Neural cell (in vitro differentiated cells): ENCODE results near the gene COBLL1. TPM values are rescaled to one million over a fixed set of nuclear protein-coding genes. Genes with fewer than 3 reads are reported as not detected.

Experiments
- H2AFZ ChIP-seq: fragments of 200-600, 300-800 bp; sonication (generic), shearing (Covaris generic); 2 replicates; pipeline ENCODE4 v1.6.0; 2014; ENCODE audit warnings: low read depth, mild to moderate bottlenecking, antibody characterized with exemption, low read length, moderate library complexity
- H3F3A ChIP-seq: fragments of 200-600 bp; shearing (Covaris generic); 2 replicates; pipeline ENCODE4 v1.6.1; 2016; ENCODE audit warnings: mild to moderate bottlenecking, moderate library complexity, mixed read lengths, antibody characterized with exemption, low read length; ENCODE audit not compliant: insufficient read depth, poor library complexity, severe bottlenecking
- H3K27ac ChIP-seq: fragments of 200-600, 300-800 bp; sonication (generic), shearing (Covaris generic); 2 replicates; pipeline ENCODE4 v1.5.1; 2014; ENCODE audit warnings: mild to moderate bottlenecking, low read length, moderate library complexity
- H3K27me3 ChIP-seq: fragments of 300-800, 200-600 bp; sonication (generic), shearing (Covaris generic); 2 replicates; pipeline ENCODE4 v1.6.0; 2014; ENCODE audit warnings: mild to moderate bottlenecking, low read depth, low read length, moderate library complexity; ENCODE audit not compliant: insufficient read depth
- H3K36me3 ChIP-seq: fragments of 300-800, 200-600 bp; sonication (generic), shearing (Covaris generic); 2 replicates; pipeline ENCODE4 v1.5.1; 2014; ENCODE audit warnings: mild to moderate bottlenecking, antibody characterized with exemption, low read length, moderate library complexity; ENCODE audit not compliant: insufficient read depth
- H3K4me2 ChIP-seq: fragments of 300-800, 200-600 bp; sonication (generic), shearing (Covaris generic); 2 replicates; pipeline ENCODE4 v1.6.0; 2014; ENCODE audit warnings: mild to moderate bottlenecking, low read length
- H3K4me3 ChIP-seq: fragments of 300-800, 200-600 bp; sonication (generic), shearing (Covaris generic); 2 replicates; pipeline ENCODE4 v1.5.1; 2014; ENCODE audit warnings: mild to moderate bottlenecking, low read length, moderate library complexity
- H3K79me2 ChIP-seq: fragments of 200-600 bp; shearing (Covaris generic); replicated peaks from 2 replicates; pipeline ENCODE4 v1.6.0; 2014; ENCODE audit warnings: mild to moderate bottlenecking, low read length, moderate library complexity; ENCODE audit not compliant: insufficient read depth
- H3K9ac ChIP-seq: fragments of 300-800, 200-600 bp; sonication (generic), shearing (Covaris generic); 2 replicates; pipeline ENCODE4 v1.6.1; 2016; ENCODE audit warnings: mild to moderate bottlenecking, low read length, mixed read lengths
- H3K9me2 ChIP-seq: fragments of 200-600 bp; shearing (Covaris generic); 2 replicates; pipeline ENCODE4 v1.6.1; 2016; ENCODE audit warnings: mild to moderate bottlenecking, low read length, mixed read lengths; ENCODE audit not compliant: insufficient read depth
- H3K9me3 ChIP-seq: fragments of 200-600, 300-800 bp; sonication (generic), shearing (Covaris generic); 2 replicates; pipeline ENCODE4 v1.6.1; 2016; ENCODE audit warnings: mild to moderate bottlenecking, mixed run types, low read length, moderate library complexity, mixed read lengths
- H4K20me1 ChIP-seq: fragments of 200-600 bp; shearing (Covaris generic); 2 replicates; pipeline ENCODE4 v1.6.1; 2016; ENCODE audit warnings: mild to moderate bottlenecking, mixed run types; ENCODE audit not compliant: insufficient read depth
- EP300 ChIP-seq: fragments of 450-650 bp; conservative IDR thresholded peaks from 2 replicates; pipeline ENCODE4 v1.6.1; 2014; ENCODE audit warnings: antibody characterized with exemption, mild to moderate bottlenecking, moderate library complexity; ENCODE audit not compliant: poor library complexity, severe bottlenecking
- EZH2 ChIP-seq: fragments of 200-600, 300-800 bp; shearing (Covaris generic), sonication (generic); IDR thresholded peaks from 2 replicates; pipeline ENCODE4 v1.6.1; 2014; ENCODE audit warnings: antibody characterized with exemption, low read length, borderline replicate concordance, mild to moderate bottlenecking; ENCODE audit not compliant: insufficient read depth, poor library complexity, severe bottlenecking
- MXI1 ChIP-seq: fragments of 450-650 bp; conservative IDR thresholded peaks from 2 replicates; pipeline ENCODE4 v1.6.1; 2014; ENCODE audit warnings: antibody characterized with exemption, mild to moderate bottlenecking; ENCODE audit not compliant: poor library complexity, severe bottlenecking
- POLR2AphosphoS5 ChIP-seq: IDR thresholded peaks from 2 replicates; pipeline ENCODE4 v1.6.1; 2012
- RAD21 ChIP-seq: fragments of 450-650 bp; conservative IDR thresholded peaks from 2 replicates; pipeline ENCODE4 v1.6.1; 2014; ENCODE audit warnings: antibody characterized with exemption, mild to moderate bottlenecking, moderate library complexity
- SMC3 ChIP-seq: fragments of 450-650 bp; conservative IDR thresholded peaks from 2 replicates; pipeline ENCODE4 v1.6.1; 2014; ENCODE audit warnings: antibody characterized with exemption, mild to moderate bottlenecking, moderate library complexity; ENCODE audit not compliant: poor library complexity
- TAF1 ChIP-seq: IDR thresholded peaks from 2 replicates; pipeline ENCODE4 v1.6.1; 2012; ENCODE audit warnings: low read depth
- polyA plus RNA-seq: library from polyadenylated mRNA; depleted of rRNA; stranded (reverse); fragments of >200 nt; gene quantifications from 2 replicates; pipeline ENCODE4 v1.2.3, GENCODE V29; 2014
- TF ChIP-seq, protein P1 (sequence below): fragments of 450-650 bp; IDR thresholded peaks from 2 replicates; pipeline ENCODE4 v1.5.1; 2014; ENCODE audit warnings: antibody characterized with exemption, mild to moderate bottlenecking, moderate library complexity; ENCODE audit not compliant: poor library complexity, severe bottlenecking
- TF ChIP-seq, protein P2 (sequence below): IDR thresholded peaks from 2 replicates; pipeline ENCODE4 v1.6.1; 2012; ENCODE audit warnings: borderline replicate concordance

Gene COBLL1
- polyA plus RNA-seq, 1 donor from 2014 or later: 0.11 TPM

DNA sequence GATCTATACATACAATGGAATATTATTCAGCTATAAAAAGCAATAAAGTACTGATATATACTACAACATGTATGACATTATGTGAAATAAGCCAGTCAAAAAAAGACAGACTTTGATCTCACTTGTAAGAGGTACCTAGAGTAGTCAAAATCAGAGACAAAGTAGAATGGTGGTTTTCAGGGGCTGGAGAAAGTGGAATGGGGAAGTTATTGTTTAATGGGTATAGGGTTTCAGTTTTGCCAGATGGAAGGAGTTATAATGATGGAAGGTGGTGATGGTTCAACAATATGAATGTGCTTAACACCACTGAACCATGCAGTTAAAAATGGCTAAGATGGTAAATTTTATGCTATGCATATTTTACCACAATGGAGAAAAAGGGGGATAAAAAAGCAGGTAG lies 6.3 kb downstream of the COBLL1 start:
- Histone ChIP-seq H3K4me3 (no peak overlapping the region), H2AFZ (no peak overlapping the region), H3F3A (no peaks in the 10 kb centered on the region), H3K9ac (no peak overlapping the region), H3K27ac (no peak overlapping the region), H3K4me2 (no peak overlapping the region), H3K9me3 (no peaks in the 10 kb centered on the region), H3K27me3 (peaks cover 20% of the 10 kb centered on the region), H3K79me2 (no peaks in the 10 kb centered on the region), H3K9me2 (no peaks in the 10 kb centered on the region), H4K20me1 (no peaks in the 10 kb centered on the region), H3K36me3 (no peaks in the 10 kb centered on the region)
- TF ChIP-seq MXI1 (no peak), SMC3 (no peak)
- TF ChIP-seq, protein P1, sequence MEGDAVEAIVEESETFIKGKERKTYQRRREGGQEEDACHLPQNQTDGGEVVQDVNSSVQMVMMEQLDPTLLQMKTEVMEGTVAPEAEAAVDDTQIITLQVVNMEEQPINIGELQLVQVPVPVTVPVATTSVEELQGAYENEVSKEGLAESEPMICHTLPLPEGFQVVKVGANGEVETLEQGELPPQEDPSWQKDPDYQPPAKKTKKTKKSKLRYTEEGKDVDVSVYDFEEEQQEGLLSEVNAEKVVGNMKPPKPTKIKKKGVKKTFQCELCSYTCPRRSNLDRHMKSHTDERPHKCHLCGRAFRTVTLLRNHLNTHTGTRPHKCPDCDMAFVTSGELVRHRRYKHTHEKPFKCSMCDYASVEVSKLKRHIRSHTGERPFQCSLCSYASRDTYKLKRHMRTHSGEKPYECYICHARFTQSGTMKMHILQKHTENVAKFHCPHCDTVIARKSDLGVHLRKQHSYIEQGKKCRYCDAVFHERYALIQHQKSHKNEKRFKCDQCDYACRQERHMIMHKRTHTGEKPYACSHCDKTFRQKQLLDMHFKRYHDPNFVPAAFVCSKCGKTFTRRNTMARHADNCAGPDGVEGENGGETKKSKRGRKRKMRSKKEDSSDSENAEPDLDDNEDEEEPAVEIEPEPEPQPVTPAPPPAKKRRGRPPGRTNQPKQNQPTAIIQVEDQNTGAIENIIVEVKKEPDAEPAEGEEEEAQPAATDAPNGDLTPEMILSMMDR: no peak

DNA sequence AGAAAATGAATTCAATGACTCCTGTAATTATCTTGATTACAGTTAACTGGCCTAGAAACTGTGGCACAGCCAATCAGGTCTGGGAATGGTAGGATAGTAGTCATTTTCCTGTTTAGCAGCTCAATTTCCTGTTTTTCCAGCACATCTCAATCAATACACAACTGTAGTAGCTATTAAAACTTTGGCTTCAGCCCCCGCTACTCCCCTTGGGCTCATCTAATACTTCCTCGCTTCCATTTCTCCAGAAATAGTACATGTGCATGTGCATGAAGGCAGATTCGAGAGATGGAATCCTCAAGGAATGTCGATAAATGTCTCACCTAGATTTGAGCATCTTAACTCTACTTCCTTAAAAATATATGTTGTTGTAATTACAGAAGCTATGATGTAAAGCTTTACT lies 9.7 kb downstream of the COBLL1 start:
- no peaks in the 10 kb centered on the region for H3K36me3 ChIP-seq
- no peak overlapping the region for H3K4me3 ChIP-seq
- no peak overlapping the region for H3K4me2 ChIP-seq
- TF ChIP-seq MXI1 (no peak), POLR2AphosphoS5 (no peak), SMC3 (no peak), RAD21 (no peak), EP300 (no peak), EZH2 (no peak), TAF1 (no peak)
- TF ChIP-seq, protein P1: no peak
- TF ChIP-seq, protein P2, sequence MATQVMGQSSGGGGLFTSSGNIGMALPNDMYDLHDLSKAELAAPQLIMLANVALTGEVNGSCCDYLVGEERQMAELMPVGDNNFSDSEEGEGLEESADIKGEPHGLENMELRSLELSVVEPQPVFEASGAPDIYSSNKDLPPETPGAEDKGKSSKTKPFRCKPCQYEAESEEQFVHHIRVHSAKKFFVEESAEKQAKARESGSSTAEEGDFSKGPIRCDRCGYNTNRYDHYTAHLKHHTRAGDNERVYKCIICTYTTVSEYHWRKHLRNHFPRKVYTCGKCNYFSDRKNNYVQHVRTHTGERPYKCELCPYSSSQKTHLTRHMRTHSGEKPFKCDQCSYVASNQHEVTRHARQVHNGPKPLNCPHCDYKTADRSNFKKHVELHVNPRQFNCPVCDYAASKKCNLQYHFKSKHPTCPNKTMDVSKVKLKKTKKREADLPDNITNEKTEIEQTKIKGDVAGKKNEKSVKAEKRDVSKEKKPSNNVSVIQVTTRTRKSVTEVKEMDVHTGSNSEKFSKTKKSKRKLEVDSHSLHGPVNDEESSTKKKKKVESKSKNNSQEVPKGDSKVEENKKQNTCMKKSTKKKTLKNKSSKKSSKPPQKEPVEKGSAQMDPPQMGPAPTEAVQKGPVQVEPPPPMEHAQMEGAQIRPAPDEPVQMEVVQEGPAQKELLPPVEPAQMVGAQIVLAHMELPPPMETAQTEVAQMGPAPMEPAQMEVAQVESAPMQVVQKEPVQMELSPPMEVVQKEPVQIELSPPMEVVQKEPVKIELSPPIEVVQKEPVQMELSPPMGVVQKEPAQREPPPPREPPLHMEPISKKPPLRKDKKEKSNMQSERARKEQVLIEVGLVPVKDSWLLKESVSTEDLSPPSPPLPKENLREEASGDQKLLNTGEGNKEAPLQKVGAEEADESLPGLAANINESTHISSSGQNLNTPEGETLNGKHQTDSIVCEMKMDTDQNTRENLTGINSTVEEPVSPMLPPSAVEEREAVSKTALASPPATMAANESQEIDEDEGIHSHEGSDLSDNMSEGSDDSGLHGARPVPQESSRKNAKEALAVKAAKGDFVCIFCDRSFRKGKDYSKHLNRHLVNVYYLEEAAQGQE: no peak
- H3K9me2 ChIP-seq: no peaks in the 10 kb centered on the region
- no peaks in the 10 kb centered on the region for H3K27me3 ChIP-seq
- H2AFZ ChIP-seq: no peak overlapping the region
- H3K79me2 ChIP-seq: no peaks in the 10 kb centered on the region
- H3K27ac ChIP-seq: no peak overlapping the region
- no peaks in the 10 kb centered on the region for H4K20me1 ChIP-seq
- H3K9ac ChIP-seq: no peak overlapping the region
- H3F3A ChIP-seq: no peaks in the 10 kb centered on the region
- no peaks in the 10 kb centered on the region for H3K9me3 ChIP-seq
